ENCODE data around the gene PIP5KL1.

Gene PIP5KL1

DNA sequence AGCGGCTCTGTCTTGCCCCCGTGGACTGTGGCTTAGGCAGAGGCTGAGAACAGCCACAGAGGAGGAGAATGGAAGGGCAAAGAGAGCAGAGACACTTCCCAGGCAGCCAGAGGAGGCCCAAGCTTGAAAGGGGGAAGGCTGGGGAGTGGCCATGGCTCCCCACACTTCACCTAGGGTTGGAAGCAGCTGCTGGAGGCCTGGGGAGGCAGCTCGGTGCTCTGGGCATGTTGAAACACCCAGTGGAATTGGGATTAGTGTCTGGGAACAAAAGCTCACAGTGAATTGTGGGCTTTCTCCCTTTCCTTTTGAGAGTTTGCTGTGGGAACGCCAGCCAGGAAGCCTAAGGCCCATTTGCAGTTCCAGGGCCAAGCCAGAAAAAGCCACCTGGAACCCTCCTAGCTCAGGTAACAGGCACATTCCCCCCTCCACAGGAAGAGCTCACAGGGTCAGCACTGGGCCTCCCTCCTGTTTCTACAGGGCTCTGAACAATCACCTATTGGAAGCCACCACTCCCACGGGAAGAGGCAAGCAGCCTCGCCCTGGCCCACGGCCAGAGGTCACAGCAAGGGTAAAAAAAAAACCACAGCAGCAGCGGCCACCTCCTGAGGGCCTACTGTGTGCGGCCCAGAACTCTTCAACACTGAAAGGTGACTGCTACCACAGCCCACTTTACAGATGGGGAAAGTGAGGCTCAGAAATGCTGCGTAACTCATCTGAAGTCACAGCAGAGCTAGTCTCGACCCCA lies 30.0 kb upstream of the PIP5KL1 start:
- H3K36me3 ChIP-seq (ENCODE audit: control insufficient read depth, low read length): peaks cover 62% of the 10 kb centered on the region
- no peaks in the 10 kb centered on the region for H3K9me2 ChIP-seq (replicated peaks; ENCODE audit: control insufficient read depth, low read length)
- TF ChIP-seq, protein P1, sequence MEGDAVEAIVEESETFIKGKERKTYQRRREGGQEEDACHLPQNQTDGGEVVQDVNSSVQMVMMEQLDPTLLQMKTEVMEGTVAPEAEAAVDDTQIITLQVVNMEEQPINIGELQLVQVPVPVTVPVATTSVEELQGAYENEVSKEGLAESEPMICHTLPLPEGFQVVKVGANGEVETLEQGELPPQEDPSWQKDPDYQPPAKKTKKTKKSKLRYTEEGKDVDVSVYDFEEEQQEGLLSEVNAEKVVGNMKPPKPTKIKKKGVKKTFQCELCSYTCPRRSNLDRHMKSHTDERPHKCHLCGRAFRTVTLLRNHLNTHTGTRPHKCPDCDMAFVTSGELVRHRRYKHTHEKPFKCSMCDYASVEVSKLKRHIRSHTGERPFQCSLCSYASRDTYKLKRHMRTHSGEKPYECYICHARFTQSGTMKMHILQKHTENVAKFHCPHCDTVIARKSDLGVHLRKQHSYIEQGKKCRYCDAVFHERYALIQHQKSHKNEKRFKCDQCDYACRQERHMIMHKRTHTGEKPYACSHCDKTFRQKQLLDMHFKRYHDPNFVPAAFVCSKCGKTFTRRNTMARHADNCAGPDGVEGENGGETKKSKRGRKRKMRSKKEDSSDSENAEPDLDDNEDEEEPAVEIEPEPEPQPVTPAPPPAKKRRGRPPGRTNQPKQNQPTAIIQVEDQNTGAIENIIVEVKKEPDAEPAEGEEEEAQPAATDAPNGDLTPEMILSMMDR (IDR thresholded peaks at IDR 0.05; ENCODE audit: low read depth, low read length, poor library complexity, severe bottlenecking): no peak
- no peak for TF ChIP-seq EZH2phosphoT487 (IDR thresholded peaks at IDR 0.05; ENCODE audit: borderline replicate concordance, low read length)
- H3K27me3 ChIP-seq (ENCODE audit: control insufficient read depth, low read length): no peaks in the 10 kb centered on the region
- peaks cover 100% of the 10 kb centered on the region for H3K79me2 ChIP-seq (ENCODE audit: control insufficient read depth, low read length)
- H3K4me3 ChIP-seq (ENCODE audit: low read length): no peak overlapping the region
- H3K9me3 ChIP-seq (ENCODE audit: control insufficient read depth, insufficient read depth, low read length): no peaks in the 10 kb centered on the region
- H3F3A ChIP-seq (ENCODE audit: control insufficient read depth, insufficient read depth): no peaks in the 10 kb centered on the region; the same call in 1 of the 2 replicates
- peaks cover 87% of the 10 kb centered on the region for H3K4me1 ChIP-seq (ENCODE audit: control insufficient read depth, low read length)
- no peak overlapping the region for H3K4me2 ChIP-seq (ENCODE audit: low read length)
- H3K27ac ChIP-seq (ENCODE audit: low read depth, low read length): no peak overlapping the region
- H4K20me1 ChIP-seq (ENCODE audit: control insufficient read depth, insufficient read depth, low read depth, low read length): peaks cover 50% of the 10 kb centered on the region

DNA sequence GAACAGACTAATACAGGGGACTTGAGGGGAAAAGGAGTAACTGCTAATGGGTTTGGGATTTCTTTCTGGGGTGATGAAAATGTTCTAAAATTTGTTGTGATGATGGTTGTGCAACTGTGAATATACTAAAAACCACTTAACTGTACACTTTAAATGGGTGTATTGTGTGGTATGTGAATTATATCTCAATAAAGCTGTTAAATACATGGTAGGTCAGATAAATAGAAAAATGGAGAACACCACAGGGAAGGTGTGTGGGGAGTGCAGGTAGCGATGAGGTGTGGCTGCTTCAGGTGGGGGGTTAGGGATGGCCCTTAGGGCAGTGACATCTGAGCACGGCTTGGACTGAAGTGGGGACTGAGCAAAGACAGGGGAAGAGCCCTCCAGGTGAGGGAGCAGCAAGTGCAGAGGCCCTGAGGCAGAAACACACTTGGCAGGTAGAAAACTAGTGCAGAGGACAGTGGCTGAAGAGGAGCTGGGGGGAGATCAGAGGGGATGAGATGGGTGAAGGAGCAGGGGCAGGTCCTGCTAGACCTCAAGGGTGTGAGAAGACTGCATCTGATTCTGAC lies 29.3 kb upstream of the PIP5KL1 start:
- Histone ChIP-seq H3K27me3 (ENCODE audit: control insufficient read depth, low read length) (no peaks in the 10 kb centered on the region), H3K79me2 (ENCODE audit: control insufficient read depth, low read length) (peaks cover 100% of the 10 kb centered on the region), H3K4me3 (ENCODE audit: low read length) (no peak overlapping the region), H4K20me1 (ENCODE audit: control insufficient read depth, insufficient read depth, low read depth, low read length) (peaks cover 44% of the 10 kb centered on the region), H3K27ac (ENCODE audit: low read depth, low read length) (no peak overlapping the region), H3K9me3 (ENCODE audit: control insufficient read depth, insufficient read depth, low read length) (no peaks in the 10 kb centered on the region), H3K9me2 (replicated peaks; ENCODE audit: control insufficient read depth, low read length) (no peaks in the 10 kb centered on the region), H3K4me2 (ENCODE audit: low read length) (no peak overlapping the region), H3K36me3 (ENCODE audit: control insufficient read depth, low read length) (peaks cover 62% of the 10 kb centered on the region), H3F3A (ENCODE audit: control insufficient read depth, insufficient read depth) (no peaks in the 10 kb centered on the region; the same call in 1 of the 2 replicates), H3K4me1 (ENCODE audit: control insufficient read depth, low read length) (peaks cover 83% of the 10 kb centered on the region)
- TF ChIP-seq, protein P1 (IDR thresholded peaks at IDR 0.05; ENCODE audit: low read depth, low read length, poor library complexity, severe bottlenecking): no peak
- TF ChIP-seq EZH2phosphoT487 (IDR thresholded peaks at IDR 0.05; ENCODE audit: borderline replicate concordance, low read length): no peak

DNA sequence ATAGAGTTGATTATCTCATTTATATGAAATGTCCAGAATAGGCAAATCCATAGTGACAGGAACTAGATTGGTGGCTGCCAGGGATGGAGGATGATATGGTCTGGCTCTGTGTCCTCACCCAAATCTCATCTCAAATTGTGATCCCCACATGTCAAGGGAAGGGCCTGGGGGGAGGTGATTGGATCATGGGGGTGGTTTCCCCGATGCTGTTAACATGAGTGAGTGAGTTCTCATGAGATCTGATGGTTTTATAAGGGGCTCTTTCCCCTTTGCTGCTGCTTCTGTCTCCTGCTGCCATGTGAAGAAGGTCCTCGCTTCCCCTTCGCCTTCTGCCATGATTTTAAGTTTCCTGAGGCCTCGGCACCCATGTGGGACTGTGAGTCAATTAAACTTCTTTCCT lies 28.8 kb upstream of the PIP5KL1 start:
- peaks cover 65% of the 10 kb centered on the region for H3K36me3 ChIP-seq (ENCODE audit: control insufficient read depth, low read length)
- no peaks in the 10 kb centered on the region; the same call in 1 of the 2 replicates for H3F3A ChIP-seq (ENCODE audit: control insufficient read depth, insufficient read depth)
- peaks cover 42% of the 10 kb centered on the region for H4K20me1 ChIP-seq (ENCODE audit: control insufficient read depth, insufficient read depth, low read depth, low read length)
- H3K9me3 ChIP-seq (ENCODE audit: control insufficient read depth, insufficient read depth, low read length): no peaks in the 10 kb centered on the region
- TF ChIP-seq, protein P1 (IDR thresholded peaks at IDR 0.05; ENCODE audit: low read depth, low read length, poor library complexity, severe bottlenecking): no peak
- TF ChIP-seq EZH2phosphoT487 (IDR thresholded peaks at IDR 0.05; ENCODE audit: borderline replicate concordance, low read length): no peak
- no peak overlapping the region for H3K4me3 ChIP-seq (ENCODE audit: low read length)
- peaks cover 100% of the 10 kb centered on the region for H3K79me2 ChIP-seq (ENCODE audit: control insufficient read depth, low read length)
- H3K27ac ChIP-seq (ENCODE audit: low read depth, low read length): no peak overlapping the region
- no peaks in the 10 kb centered on the region for H3K9me2 ChIP-seq (replicated peaks; ENCODE audit: control insufficient read depth, low read length)
- no peaks in the 10 kb centered on the region for H3K27me3 ChIP-seq (ENCODE audit: control insufficient read depth, low read length)
- peaks cover 79% of the 10 kb centered on the region for H3K4me1 ChIP-seq (ENCODE audit: control insufficient read depth, low read length)
- no peak overlapping the region for H3K4me2 ChIP-seq (ENCODE audit: low read length)
